ENCODE data around the gene ZNF763.
A peak's percentile ranks its signal among the peaks of the same experiment; 100 is the strongest.
"Not testable (repeated sequence)": the region's sequence is repeated elsewhere in the genome, so short reads cannot be mapped to it uniquely, and the experiment has no call there.

ZNF763 gene

DNA sequence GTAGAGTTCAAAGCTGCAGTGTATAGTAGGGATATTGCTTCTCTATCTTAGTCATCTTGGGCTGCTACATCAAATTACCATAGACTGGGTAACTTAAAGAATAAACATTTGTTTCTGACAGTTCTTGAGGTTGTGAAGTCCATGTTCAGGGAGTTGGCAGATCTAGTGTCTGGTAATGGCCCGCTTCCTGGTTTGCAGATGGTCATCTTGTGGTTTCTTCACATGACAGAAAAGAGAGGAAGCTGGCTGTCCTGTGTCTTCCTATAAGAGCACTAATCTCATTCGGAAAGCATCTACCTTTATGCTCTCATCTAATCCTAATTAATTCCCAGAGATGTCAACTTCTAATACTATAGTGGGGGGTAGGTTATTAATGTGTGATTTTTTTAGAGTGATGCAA, 6.2 kb downstream of the ZNF763 start:
- DNase-seq (ENCODE audit: low spot score): no peak

DNA sequence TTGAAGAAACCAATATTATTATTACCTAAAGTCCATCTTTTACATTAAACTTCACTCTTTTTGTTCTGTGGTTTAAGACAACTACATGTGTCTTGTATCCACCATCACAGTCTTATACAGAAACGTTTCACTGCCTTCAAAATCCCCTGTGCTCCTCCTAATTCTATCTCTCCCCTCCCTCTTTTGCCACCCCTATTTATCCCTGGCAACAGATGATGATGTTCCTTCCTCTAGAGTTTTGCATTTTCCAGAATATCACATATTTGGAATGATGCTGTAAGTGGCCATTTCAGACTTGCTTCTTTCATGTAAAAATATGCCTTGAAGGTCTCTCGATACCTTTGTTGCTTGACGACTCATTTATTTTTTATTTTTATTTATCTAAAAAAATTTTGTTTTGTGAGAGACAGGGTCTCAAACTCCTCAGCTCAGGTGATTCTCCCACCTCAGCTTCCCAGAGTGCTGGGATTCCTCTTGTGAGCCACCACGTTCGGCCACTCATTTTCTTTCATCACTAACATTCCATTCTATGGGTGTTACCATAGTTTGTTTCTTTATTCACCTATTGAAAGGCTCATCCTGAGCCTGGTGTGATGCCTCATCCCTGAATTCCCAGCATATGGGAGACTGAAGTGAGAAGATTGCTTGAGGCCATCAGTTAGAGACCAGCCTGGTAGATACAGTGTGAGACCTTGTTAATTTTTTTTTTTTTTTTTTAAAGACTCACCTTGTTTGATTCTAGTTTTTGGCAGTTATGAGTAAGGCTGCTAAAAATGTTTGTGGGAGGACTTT, 8.4 kb downstream of the ZNF763 start:
- no peak for DNase-seq (ENCODE audit: low spot score)

GRCh38 chr19:11978492-11979100, 13.8 kb downstream of the ZNF763 start:
- no peak for DNase-seq (ENCODE audit: low spot score)

DNA sequence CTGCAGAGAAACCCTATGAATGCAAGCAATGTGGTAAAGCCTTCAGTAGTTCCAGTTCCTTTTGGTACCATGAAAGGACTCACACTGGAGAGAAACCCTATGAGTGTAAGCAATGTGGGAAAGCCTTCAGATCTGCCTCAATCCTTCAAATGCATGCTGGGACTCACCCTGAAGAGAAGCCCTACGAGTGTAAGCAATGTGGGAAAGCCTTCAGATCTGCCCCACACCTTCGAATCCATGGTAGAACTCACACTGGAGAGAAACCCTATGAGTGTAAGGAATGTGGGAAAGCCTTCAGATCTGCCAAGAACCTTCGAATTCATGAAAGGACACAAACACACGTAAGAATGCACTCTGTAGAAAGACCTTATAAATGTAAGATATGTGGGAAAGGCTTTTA, 14.7 kb downstream of the ZNF763 start:
- no peak for DNase-seq (ENCODE audit: low spot score)

DNA sequence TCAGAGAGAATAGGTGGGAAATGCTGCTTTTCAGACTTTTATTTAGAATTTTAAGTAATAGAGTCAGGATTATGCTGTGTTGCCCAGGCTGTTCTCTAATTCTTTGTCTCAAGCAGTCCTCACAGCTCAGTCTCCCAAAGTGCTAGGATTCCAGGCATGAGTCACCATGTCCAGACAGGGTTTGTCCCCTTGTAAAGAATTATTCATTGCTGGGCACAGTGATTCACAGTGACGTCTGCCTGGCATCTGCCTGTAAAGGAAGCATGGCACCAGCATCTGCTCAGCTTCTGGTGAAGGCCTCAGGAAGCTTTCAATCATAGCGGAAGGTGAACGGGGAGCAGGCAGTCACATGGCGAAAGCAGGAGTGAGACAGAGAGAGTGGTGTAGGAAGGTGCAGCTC, 17.7 kb downstream of the ZNF763 start:
- no peak for DNase-seq (ENCODE audit: low spot score)

GRCh38 chr19:11984986-11985385, 20.1 kb downstream of the ZNF763 start:
- DNase-seq (ENCODE audit: low spot score): no peak

DNA sequence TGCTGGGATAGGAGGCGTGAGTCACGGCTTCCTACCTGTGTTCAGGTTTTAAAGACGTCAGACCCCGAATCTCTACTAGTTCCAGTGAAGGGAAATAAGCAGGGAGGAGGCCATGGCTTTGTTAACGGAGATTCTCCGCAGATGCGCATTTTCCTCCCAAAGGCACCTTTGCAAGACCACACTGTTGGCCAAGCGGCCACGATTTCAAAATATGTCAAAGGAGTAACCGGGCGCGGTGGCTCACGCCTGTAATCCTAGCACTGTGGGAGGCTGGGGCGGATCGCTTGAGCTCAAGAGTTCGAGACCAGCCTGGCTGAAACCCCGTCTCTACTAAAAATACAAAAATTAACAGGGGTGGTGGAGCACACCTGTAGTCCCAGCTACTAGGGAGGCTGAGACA, 21.9 kb downstream of the ZNF763 start:
- no peak for DNase-seq (ENCODE audit: low spot score)

DNA sequence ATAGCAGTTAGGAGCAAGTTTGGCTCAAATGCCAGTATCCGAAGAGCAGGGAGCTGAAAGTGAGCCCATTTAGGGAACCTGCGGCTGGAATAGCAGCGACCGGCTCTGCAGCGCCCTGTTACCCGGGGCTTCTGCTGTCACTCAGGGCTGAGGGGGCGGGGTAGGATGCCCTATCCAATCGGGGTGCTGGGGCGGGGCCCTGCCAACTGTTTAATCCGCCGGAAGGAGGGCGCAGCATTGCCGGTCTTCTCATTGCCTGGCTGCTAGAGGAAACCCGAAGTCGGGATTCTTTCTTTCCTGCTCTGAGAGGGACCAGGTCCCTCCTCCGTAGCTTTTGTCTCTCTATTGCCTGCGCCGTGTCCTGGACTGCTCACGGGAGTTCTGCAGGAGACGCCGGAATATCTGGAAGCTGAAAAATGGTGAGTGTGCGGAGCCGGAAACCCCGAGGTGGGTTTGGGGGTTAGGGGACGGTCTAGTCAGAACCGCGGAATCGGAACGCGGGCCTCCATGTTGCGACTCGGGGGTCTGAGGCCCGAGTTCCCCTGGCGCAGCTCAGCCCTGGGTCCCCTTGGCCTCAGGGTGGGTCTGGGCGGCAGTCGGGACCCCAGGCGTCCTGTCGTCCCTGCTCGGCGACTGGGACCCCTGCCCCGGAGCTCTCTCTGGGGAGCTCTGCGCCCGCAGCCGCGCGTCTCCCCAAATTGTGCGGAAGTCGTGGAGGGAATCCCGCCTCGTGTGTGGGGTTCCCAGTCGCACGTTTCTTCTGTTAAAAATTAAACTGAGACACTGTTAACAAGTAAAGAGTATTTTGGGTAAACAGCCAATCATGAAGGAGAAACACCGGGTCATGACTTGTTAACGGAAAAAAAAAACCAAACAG, 22.8 kb downstream of the ZNF763 start:
- peak; percentile 92 for DNase-seq (ENCODE audit: low spot score)

DNA sequence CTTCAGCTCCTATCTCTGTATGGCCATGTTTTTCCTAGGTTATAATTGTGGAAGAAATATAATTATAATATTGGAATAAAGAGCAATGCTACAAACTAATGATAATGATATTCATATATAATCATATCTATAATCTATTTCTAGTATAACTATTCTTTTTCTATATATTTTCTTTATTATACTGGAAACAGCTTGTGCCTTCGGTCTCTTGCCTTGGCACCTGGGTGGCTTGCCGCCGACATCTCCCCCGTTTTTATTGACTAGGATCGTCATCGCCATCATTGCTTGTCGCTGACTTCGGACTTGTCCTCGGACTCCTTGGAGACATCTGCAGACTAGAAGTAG, 24.2 kb downstream of the ZNF763 start:
- no peak for DNase-seq (ENCODE audit: low spot score)

DNA sequence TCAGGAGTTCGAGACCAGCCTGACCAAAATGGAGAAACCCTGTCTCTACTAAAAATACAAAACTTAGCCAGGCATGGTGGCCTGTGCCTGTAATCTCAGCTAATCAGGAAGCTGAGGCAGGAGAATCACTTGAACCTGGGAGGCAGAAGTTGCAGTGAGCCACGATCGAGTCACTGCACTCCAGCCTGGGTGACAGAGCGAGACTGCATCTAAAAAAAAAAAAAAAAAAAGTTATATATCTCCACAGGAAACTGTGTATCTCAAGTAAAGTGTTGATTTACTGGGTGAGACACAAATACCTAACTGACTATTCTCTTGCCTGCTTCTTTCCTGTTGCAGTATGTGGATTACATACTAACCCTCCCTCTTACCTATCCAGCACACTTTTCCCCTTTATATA, 27.1 kb downstream of the ZNF763 start:
- not testable (repeated sequence) for DNase-seq (ENCODE audit: low spot score)

- DNase-seq (ENCODE audit: low spot score): no peak
Observed at GRCh38 chr19:11995174-11995573, 30.3 kb downstream of the ZNF763 start.

DNA sequence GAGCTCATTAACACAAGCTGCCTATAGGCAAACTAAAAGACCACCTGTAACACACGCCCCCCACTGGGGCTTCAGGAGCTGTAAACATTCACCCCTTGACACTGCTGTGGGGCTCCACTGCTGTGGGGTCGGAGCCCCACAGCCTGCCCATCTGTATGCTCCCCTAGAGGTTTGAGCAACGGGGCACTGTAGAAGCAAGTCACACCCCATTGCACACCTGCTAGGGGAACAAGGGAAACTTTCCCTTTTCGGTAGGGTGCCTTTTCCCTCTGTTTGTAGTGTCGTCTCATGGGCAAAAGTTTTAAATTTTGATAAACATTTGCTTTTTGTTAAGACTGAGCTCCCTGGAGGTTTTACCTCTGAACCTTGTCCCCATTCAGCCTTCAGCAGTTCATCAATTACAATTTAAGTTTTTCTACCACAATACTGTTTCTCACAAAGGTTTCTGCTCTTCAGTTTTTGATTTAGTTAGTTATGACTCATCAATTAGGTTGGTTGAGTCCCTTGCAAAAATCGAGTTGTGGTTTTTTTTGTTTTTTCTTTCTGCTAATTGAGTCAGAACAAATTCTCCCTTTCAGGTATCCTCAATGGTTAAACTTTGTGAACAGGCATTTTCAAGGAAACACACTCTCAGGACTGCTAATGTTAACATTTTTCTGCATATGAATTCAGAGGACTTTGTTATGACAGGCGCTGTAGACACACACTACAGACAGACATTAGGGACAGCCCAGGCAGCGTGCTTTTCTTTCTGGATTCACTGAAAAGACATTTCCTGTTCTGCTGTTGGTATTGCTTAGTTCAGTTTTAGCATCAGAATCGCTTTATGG, 35.5 kb downstream of the ZNF763 start:
- DNase-seq (ENCODE audit: low spot score): no peak

DNA sequence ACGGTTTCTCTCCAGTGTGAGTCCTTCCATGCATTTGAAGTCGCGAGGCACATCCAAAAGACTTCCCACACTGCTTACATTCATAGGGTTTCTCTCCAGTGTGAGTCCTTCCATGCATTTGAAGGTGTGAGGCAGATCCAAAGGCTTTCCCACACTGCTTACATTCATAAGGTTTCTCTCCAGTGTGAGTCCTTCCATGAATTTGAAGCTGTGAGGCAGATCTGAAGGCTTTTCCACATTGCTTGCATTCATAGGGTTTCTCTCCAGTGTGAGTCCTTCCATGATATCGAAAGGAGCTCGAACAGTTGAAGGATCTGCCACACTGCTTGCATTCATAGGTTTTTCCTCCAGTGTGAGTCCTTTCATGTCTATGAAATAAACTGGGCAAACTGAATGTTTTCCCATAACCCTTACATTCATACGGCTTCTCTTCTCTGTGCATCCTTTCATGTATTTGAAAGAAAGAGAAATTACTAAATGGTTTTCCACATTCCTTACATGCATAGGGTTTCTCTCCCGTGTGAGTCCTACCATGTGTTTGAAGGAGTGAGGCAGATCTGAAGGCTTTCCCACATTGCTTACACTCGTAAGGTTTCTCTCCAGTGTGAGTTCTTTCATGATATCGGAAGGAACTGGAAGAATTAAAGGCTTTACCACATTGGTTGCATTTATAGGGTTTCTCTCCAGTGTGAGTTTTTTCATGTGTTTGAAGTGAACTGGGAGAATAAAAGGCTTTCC, 50.3 kb downstream of the ZNF763 start:
- no peak for DNase-seq (ENCODE audit: low spot score)

- DNase-seq (ENCODE audit: low spot score): no peak
Observed at GRCh38 chr19:12015753-12016116, 50.9 kb downstream of the ZNF763 start.
